IMR-90 (cell line): ENCODE data around the gene BLOC1S6. TPM values are rescaled to one million over a fixed set of nuclear protein-coding genes. Genes with fewer than 3 reads are reported as not detected.

Experiments used
- ATAC-seq: fragments of 200-7000 bp; cut with Tn5 transposase; 2 replicates; pipeline ENCODE4 v1.9.1; 2020; ENCODE audit warnings: low read depth, mild to moderate bottlenecking, moderate library complexity
- BruUV-seq: library from RNA; stranded (reverse); fragments of 400-500 nt; replicated peaks from 2 replicates; lab custom pipeline; 2021; lab: Mats Ljungman, UMichigan
- CTCF ChIA-PET: fragments of 300-600 bp; formaldehyde crosslinking; extraction: SDS; loops from one replicate; lab custom pipeline; 2021; ENCODE audit warnings: antibody characterized with exemption; lab: Yijun Ruan, JAX
- POLR2A ChIA-PET: fragments of 300-600 bp; sonication (Branson Sonifier 250); formaldehyde crosslinking; loops from one replicate; lab custom pipeline; 2022; ENCODE audit warnings: antibody characterized with exemption; ENCODE audit not compliant: unreplicated experiment; lab: Charles Lee
- DNase-seq: peaks from one replicate; pipeline ENCODE4 v3.0.0; 2013
- H2AFZ ChIP-seq: replicated peaks from 2 replicates; pipeline ENCODE3; 2013; ENCODE audit warnings: low read length, mild to moderate bottlenecking; ENCODE audit not compliant: poor library complexity
- H2AK5ac ChIP-seq: 2 replicates; pipeline ENCODE4 v1.6.1; 2013; ENCODE audit warnings: low read depth, low read length, inconsistent platforms
- H2AK9ac ChIP-seq: replicated peaks from 2 replicates; pipeline ENCODE3; 2013; ENCODE audit warnings: mild to moderate bottlenecking, low read depth, low read length, moderate library complexity; ENCODE audit not compliant: poor library complexity
- H2BK120ac ChIP-seq: 2 replicates; pipeline ENCODE4 v1.6.1; 2013; ENCODE audit warnings: low read depth, low read length, inconsistent platforms
- H2BK15ac ChIP-seq: 3 replicates; pipeline ENCODE4 v1.6.1; 2013; ENCODE audit warnings: low read depth, low read length, inconsistent platforms
- H2BK20ac ChIP-seq: 2 replicates; pipeline ENCODE4 v1.6.1; 2013; ENCODE audit warnings: low read depth, mild to moderate bottlenecking, inconsistent platforms, low read length, moderate library complexity
- H2BK5ac ChIP-seq: 2 replicates; pipeline ENCODE4 v1.6.1; 2013; ENCODE audit warnings: mild to moderate bottlenecking, low read depth, low read length, inconsistent platforms; ENCODE audit not compliant: poor library complexity, severe bottlenecking
- H3K14ac ChIP-seq: replicated peaks from 2 replicates; pipeline ENCODE4 v1.6.1; 2013; ENCODE audit warnings: low read depth, low read length, inconsistent platforms
- H3K18ac ChIP-seq: 2 replicates; pipeline ENCODE4 v1.6.1; 2013; ENCODE audit warnings: low read depth, low read length, control low read depth
- H3K23ac ChIP-seq: 2 replicates; pipeline ENCODE4 v1.6.1; 2013; ENCODE audit warnings: low read depth, low read length, inconsistent platforms
- H3K27ac ChIP-seq: 2 replicates; pipeline ENCODE4 v1.5.1; 2013; ENCODE audit warnings: mild to moderate bottlenecking, control low read depth, low read length; ENCODE audit not compliant: insufficient read depth
- H3K27me3 ChIP-seq: 2 replicates; pipeline ENCODE4 v1.6.1; 2013; ENCODE audit warnings: low read length; ENCODE audit not compliant: control insufficient read depth, insufficient read depth
- H3K36me3 ChIP-seq: 2 replicates; pipeline ENCODE4 v1.6.1; 2013; ENCODE audit warnings: low read length, mixed read lengths; ENCODE audit not compliant: control insufficient read depth, insufficient read depth
- H3K4ac ChIP-seq: 2 replicates; pipeline ENCODE4 v1.6.1; 2013; ENCODE audit warnings: low read depth, low read length, inconsistent platforms
- H3K4me1 ChIP-seq: 2 replicates; pipeline ENCODE4 v1.6.1; 2013; ENCODE audit warnings: low read length, mixed read lengths; ENCODE audit not compliant: control insufficient read depth, insufficient read depth
- H3K4me2 ChIP-seq: 2 replicates; pipeline ENCODE4 v1.6.1; 2013; ENCODE audit warnings: low read depth, mild to moderate bottlenecking, control low read depth, low read length, moderate library complexity
- H3K4me3 ChIP-seq: 2 replicates; pipeline ENCODE4 v1.5.1; 2013; ENCODE audit warnings: low read depth, mild to moderate bottlenecking, control low read depth, low read length, moderate library complexity; ENCODE audit not compliant: insufficient read depth
- H3K56ac ChIP-seq: 2 replicates; pipeline ENCODE4 v1.6.1; 2013; ENCODE audit warnings: low read length, inconsistent platforms; ENCODE audit not compliant: insufficient read depth; ENCODE audit errors: extremely low read depth
- H3K79me1 ChIP-seq, 2 experiments: 2 replicates each; pipeline ENCODE4 v1.6.1; 2013; ENCODE audit warnings: low read length in 2 of 2, inconsistent platforms in 1 of 2, low read depth in 1 of 2
- H3K9ac ChIP-seq: 2 replicates; pipeline ENCODE4 v1.6.1; 2013; ENCODE audit warnings: low read depth, low read length, control low read depth
- H3K9me1 ChIP-seq: 2 replicates; pipeline ENCODE4 v1.6.1; 2013; ENCODE audit warnings: low read length, inconsistent platforms; ENCODE audit not compliant: insufficient read depth
- H3K9me3 ChIP-seq: 2 replicates; pipeline ENCODE4 v1.6.1; 2013; ENCODE audit warnings: low read length; ENCODE audit not compliant: control insufficient read depth, insufficient read depth
- H4K20me1 ChIP-seq: 2 replicates; pipeline ENCODE4 v1.6.1; 2013; ENCODE audit warnings: low read length, inconsistent platforms; ENCODE audit not compliant: insufficient read depth
- H4K5ac ChIP-seq: 2 replicates; pipeline ENCODE4 v1.6.1; 2013; ENCODE audit warnings: mild to moderate bottlenecking, low read depth, low read length, control low read depth
- H4K8ac ChIP-seq, 2 experiments: 2 replicates each; pipeline ENCODE4 v1.6.1; 2013; ENCODE audit warnings: low read depth in 2 of 2, low read length in 2 of 2, control low read depth in 1 of 2, inconsistent platforms in 1 of 2
- H4K91ac ChIP-seq: 2 replicates; pipeline ENCODE4 v1.6.1; 2013; ENCODE audit warnings: low read depth, low read length, inconsistent platforms; ENCODE audit not compliant: insufficient read depth
- BHLHE40 ChIP-seq: fragments of 150-350 bp; IDR thresholded peaks from 2 replicates; pipeline ENCODE4 v1.6.1; 2016; ENCODE audit warnings: mild to moderate bottlenecking, low read depth, low read length
- CEBPB ChIP-seq: IDR thresholded peaks from 2 replicates; pipeline ENCODE4 v1.6.1; 2012; ENCODE audit warnings: low read depth, low read length, improper control_type of control experiment
- ELK1 ChIP-seq: fragments of 150-350 bp; IDR thresholded peaks from 2 replicates; pipeline ENCODE4 v1.6.1; 2016; ENCODE audit warnings: low read depth, mild to moderate bottlenecking, low read length, moderate library complexity, borderline replicate concordance
- FOS ChIP-seq: fragments of 150-350 bp; IDR thresholded peaks from 2 replicates; pipeline ENCODE4 v1.6.1; 2016; ENCODE audit warnings: low read depth, low read length
- MXI1 ChIP-seq: IDR thresholded peaks from 2 replicates; pipeline ENCODE4 v1.6.1; 2012; ENCODE audit warnings: low read depth, mild to moderate bottlenecking, low read length, moderate library complexity, borderline replicate concordance
- NFE2L2 ChIP-seq: fragments of 150-350 bp; IDR thresholded peaks from 2 replicates; pipeline ENCODE4 v1.6.1; 2016; ENCODE audit warnings: low read depth, mild to moderate bottlenecking, low read length
- POLR2A ChIP-seq: IDR thresholded peaks from 2 replicates; pipeline ENCODE4 v1.6.1; 2012; ENCODE audit warnings: mild to moderate bottlenecking, low read depth, low read length
- RAD21 ChIP-seq: IDR thresholded peaks from 2 replicates; pipeline ENCODE4 v1.6.1; 2012; ENCODE audit warnings: low read length, improper control_type of control experiment
- RCOR1 ChIP-seq: IDR thresholded peaks from 2 replicates; pipeline ENCODE4 v1.6.1; 2012; ENCODE audit warnings: mild to moderate bottlenecking, low read length, improper control_type of control experiment; ENCODE audit not compliant: insufficient replicate concordance
- RFX5 ChIP-seq: IDR thresholded peaks from 2 replicates; pipeline ENCODE4 v1.8.0; 2012; ENCODE audit warnings: low read depth, mild to moderate bottlenecking, low read length, moderate library complexity
- SMC3 ChIP-seq: fragments of 150-350 bp; IDR thresholded peaks from 2 replicates; pipeline ENCODE4 v1.6.1; 2016; ENCODE audit warnings: low read depth, mild to moderate bottlenecking, antibody characterized with exemption, low read length, moderate library complexity
- USF2 ChIP-seq: fragments of 150-350 bp; IDR thresholded peaks from 2 replicates; pipeline ENCODE4 v1.6.1; 2017; ENCODE audit warnings: mild to moderate bottlenecking, antibody characterized with exemption, low read length, low read depth
- WGBS, 2 experiments: methylation state at CpG; one replicate each; pipeline versions ENCODE4 v1.1.5 to v1.1.7; 2013; ENCODE audit warnings: missing lambda C conversion rate in 2 of 2; ENCODE audit not compliant: insufficient read length in 1 of 2; ENCODE audit errors: extremely low coverage in 2 of 2; 5-methylcytosine and 5-hydroxymethylcytosine counted together
- dilution Hi-C: fragments of 300-500 bp; cut with HindIII; formaldehyde crosslinking; loops from one replicate; pipeline ENCODE4 v1.14.3; 2018; ENCODE audit warnings: low sequenced_read_pairs; ENCODE audit not compliant: unreplicated experiment
- in situ Hi-C: fragments of 300-500 bp; cut with MboI; formaldehyde crosslinking; loops from 3 replicates; pipeline ENCODE4 v1.14.3; 2019; ENCODE audit warnings: low sequenced_read_pairs, inconsistent platforms, mixed read lengths
- intact Hi-C: fragments of 100-400 bp; cut with micrococcal nuclease; formaldehyde crosslinking; loops from 2 replicates; pipeline ENCODE4 v1.10.0; 2022
- polyA plus RNA-seq, 3 experiments: library from polyadenylated mRNA; depleted of rRNA; stranded (reverse); fragments of >200 nt; gene quantifications; 2 replicates each; pipeline ENCODE4 v1.2.3, GENCODE V29; 2012; ENCODE audit warnings: low replicate concordance in 1 of 3
- total RNA-seq: library from RNA; depleted of rRNA; stranded (reverse); fragments of >200 nt; gene quantifications from 2 replicates; pipeline ENCODE4 v1.2.3, GENCODE V29; 2012

The BLOC1S6 gene
- total and polyA plus RNA-seq, 2 of the 4 experiments (the other 2 are of a cell fraction) = 21.7 to 40.9 TPM

GRCh38 chr15:45550436-45550835 is 36.7 kb upstream of the BLOC1S6 start:
- H3K27ac ChIP-seq = no peak overlapping the region
- dilution Hi-C loops = no loop called here

More at GRCh38 chr15:45550436-45550835, 36.7 kb upstream of the BLOC1S6 start:
- no peak overlapping the region for H2BK120ac ChIP-seq
- H4K8ac ChIP-seq = no peak overlapping the region
- H2AK9ac ChIP-seq = no peak overlapping the region
- intact Hi-C loops = no loop called here
- H3K9me3 ChIP-seq = no peaks in the 10 kb centered on the region
- 0 out of 2 replicates have a peak, but pooled peaks cover 1% of the 10 kb centered on the region for H3K4me1 ChIP-seq
- ATAC-seq (peak; percentile 71), DNase-seq (peak; percentile 47)
- H3K9me1 ChIP-seq = no peaks in the 10 kb centered on the region
- TF ChIP-seq CEBPB (no peak), NFE2L2 (no peak), POLR2A (no peak), USF2 (no peak), RCOR1 (no peak), ELK1 (no peak), SMC3 (no peak), MXI1 (no peak), RFX5 (no peak), RAD21 (no peak), BHLHE40 (no peak), FOS (no peak)
- H3K9ac ChIP-seq = no peak overlapping the region
- H3K36me3 ChIP-seq = no peaks in the 10 kb centered on the region
- no peak overlapping the region for H3K4me2 ChIP-seq
- H2BK15ac ChIP-seq = no peak overlapping the region
- H3K56ac ChIP-seq = no peak overlapping the region
- H3K4me3 ChIP-seq = no peak overlapping the region
- H3K27me3 ChIP-seq = no peaks in the 10 kb centered on the region
- H3K79me1 ChIP-seq = no peaks in the 10 kb centered on the region
- in situ Hi-C loops = no loop called here
- ChIA-PET CTCF (no interaction called here), POLR2A (no interaction called here)
- H2BK5ac ChIP-seq = no peak overlapping the region
- H4K20me1 ChIP-seq = no peaks in the 10 kb centered on the region
- no peak overlapping the region for H4K91ac ChIP-seq
- no peak overlapping the region for H2AK5ac ChIP-seq
- BruUV-seq = no TSS peak
- no peak overlapping the region for H3K4ac ChIP-seq
- H2BK20ac ChIP-seq = no peak overlapping the region
- no peak overlapping the region for H3K18ac ChIP-seq
- H4K5ac ChIP-seq = no peak overlapping the region
- no peak overlapping the region for H3K23ac ChIP-seq
- no peak overlapping the region for H3K14ac ChIP-seq
- WGBS, 2 experiments = no CpG with 5 or more reads among the region's 3 CpGs
- H2AFZ ChIP-seq = no peak overlapping the region
